HEK293T (cell line): ENCODE data around the gene TIMP4.

Experiments used
- ARNT ChIP-seq: fragments of 450-650 bp; IDR thresholded peaks from 2 replicates; pipeline ENCODE4 v1.6.1; 2017; ENCODE audit warnings: mild to moderate bottlenecking
- BHLHE40 ChIP-seq: fragments of 450-650 bp; IDR thresholded peaks from 2 replicates; pipeline ENCODE4 v1.6.1; 2016; ENCODE audit warnings: mild to moderate bottlenecking, moderate library complexity, borderline replicate concordance
- ELF4 ChIP-seq: fragments of 450-650 bp; IDR thresholded peaks from 2 replicates; pipeline ENCODE4 v1.6.1; 2017; ENCODE audit warnings: antibody characterized with exemption
- FOXA1 ChIP-seq: fragments of 450-650 bp; IDR thresholded peaks from 2 replicates; pipeline ENCODE4 v1.6.1; 2016; ENCODE audit warnings: mild to moderate bottlenecking
- FOXK2 ChIP-seq: fragments of 450-650 bp; IDR thresholded peaks from 2 replicates; pipeline ENCODE4 v1.6.1; 2016; ENCODE audit warnings: mild to moderate bottlenecking
- FOXM1 ChIP-seq: fragments of 450-650 bp; IDR thresholded peaks from 2 replicates; pipeline ENCODE4 v1.6.1; 2017; ENCODE audit warnings: mild to moderate bottlenecking, borderline replicate concordance
- LEF1 ChIP-seq: fragments of 450-650 bp; IDR thresholded peaks from 2 replicates; pipeline ENCODE4 v1.6.1; 2017; ENCODE audit warnings: mild to moderate bottlenecking, borderline replicate concordance
- NFRKB ChIP-seq: fragments of 450-650 bp; IDR thresholded peaks from 2 replicates; pipeline ENCODE4 v1.6.1; 2016; ENCODE audit warnings: mild to moderate bottlenecking, moderate library complexity
- SP1 ChIP-seq: fragments of 450-650 bp; IDR thresholded peaks from 2 replicates; pipeline ENCODE4 v1.6.1; 2017
- SUZ12 ChIP-seq: fragments of 450-650 bp; IDR thresholded peaks from 2 replicates; pipeline ENCODE4 v1.6.1; 2016; ENCODE audit warnings: mild to moderate bottlenecking
- TARDBP ChIP-seq: fragments of 450-650 bp; IDR thresholded peaks from 2 replicates; pipeline ENCODE4 v1.6.1; 2016
- ZNF384 ChIP-seq: fragments of 450-650 bp; IDR thresholded peaks from 2 replicates; pipeline ENCODE4 v1.6.1; 2016
- TF ChIP-seq, protein P1 (sequence below): fragments of 450-650 bp; IDR thresholded peaks from 2 replicates; pipeline ENCODE4 v1.6.1; 2016

DNA sequence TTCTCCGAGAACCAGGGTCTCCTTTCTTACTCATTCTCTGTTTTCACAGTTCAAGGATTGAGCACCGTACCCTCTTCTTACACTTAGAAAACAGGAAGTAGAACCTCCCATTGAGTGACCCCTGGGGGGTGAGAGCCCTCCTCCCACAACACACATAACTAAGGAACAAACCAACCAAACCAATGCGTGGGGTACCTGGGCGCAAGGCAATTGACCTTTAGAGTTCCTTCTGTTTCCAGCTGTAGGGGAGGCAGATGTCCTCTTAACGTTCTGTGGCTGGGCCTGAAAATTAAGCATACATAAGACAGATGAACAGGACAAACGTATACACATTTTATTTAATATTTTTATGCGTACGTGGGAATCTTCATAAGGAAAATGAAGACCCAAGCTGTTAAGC lies 33.5 kb upstream of the TIMP4 start:
- TF ChIP-seq ELF4, result no peak
- no peak for TF ChIP-seq SP1
- TF ChIP-seq SUZ12, result no peak
- no peak for TF ChIP-seq BHLHE40
- TF ChIP-seq FOXA1, result no peak
- no peak for TF ChIP-seq FOXM1
- TF ChIP-seq TARDBP, result no peak
- no peak for TF ChIP-seq LEF1
- no peak for TF ChIP-seq ARNT
- TF ChIP-seq ZNF384, result no peak
- no peak for TF ChIP-seq FOXK2
- TF ChIP-seq NFRKB, result no peak
- TF ChIP-seq, protein P1, sequence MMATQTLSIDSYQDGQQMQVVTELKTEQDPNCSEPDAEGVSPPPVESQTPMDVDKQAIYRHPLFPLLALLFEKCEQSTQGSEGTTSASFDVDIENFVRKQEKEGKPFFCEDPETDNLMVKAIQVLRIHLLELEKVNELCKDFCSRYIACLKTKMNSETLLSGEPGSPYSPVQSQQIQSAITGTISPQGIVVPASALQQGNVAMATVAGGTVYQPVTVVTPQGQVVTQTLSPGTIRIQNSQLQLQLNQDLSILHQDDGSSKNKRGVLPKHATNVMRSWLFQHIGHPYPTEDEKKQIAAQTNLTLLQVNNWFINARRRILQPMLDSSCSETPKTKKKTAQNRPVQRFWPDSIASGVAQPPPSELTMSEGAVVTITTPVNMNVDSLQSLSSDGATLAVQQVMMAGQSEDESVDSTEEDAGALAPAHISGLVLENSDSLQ, result no peak
